Activated CD4-positive, alpha-beta memory T cell treated with anti-CD3 and anti-CD28 coated beads, Interleukin-2, amount 10 ng/mL, durations not matched to agents 7 days and 5 days (primary cell): ENCODE results near the gene SATB2. TPM values are rescaled to one million over a fixed set of nuclear protein-coding genes. Genes with fewer than 3 reads are reported as not detected.

Experiments used
- CTCF ChIA-PET: fragments of 350-600 bp; sonication (Branson Sonifier 250); formaldehyde crosslinking; loops from one replicate; lab custom pipeline; 2021; ENCODE audit warnings: antibody characterized with exemption, inconsistent platforms; lab: Charles Lee
- POLR2A ChIA-PET: fragments of 350-600 bp; sonication (Branson Sonifier 250); formaldehyde crosslinking; loops from one replicate; lab custom pipeline; 2021; ENCODE audit warnings: antibody characterized with exemption; lab: Charles Lee
- DNase-seq: peaks from one replicate; pipeline ENCODE4 v3.0.0-alpha.2; 2020
- H3K27ac Mint-ChIP-seq: one replicate; pipeline ENCODE4 v1.8.0; 2021; ENCODE audit warnings: mild to moderate bottlenecking, mixed read lengths
- H3K27me3 Mint-ChIP-seq: one replicate; pipeline ENCODE4 v1.8.0; 2021; ENCODE audit warnings: mixed read lengths
- H3K36me3 Mint-ChIP-seq: one replicate; pipeline ENCODE4 v1.8.0; 2021; ENCODE audit warnings: low read depth, mixed read lengths
- H3K4me1 Mint-ChIP-seq: one replicate; pipeline ENCODE4 v1.8.0; 2021; ENCODE audit warnings: mixed read lengths
- H3K4me3 Mint-ChIP-seq: one replicate; pipeline ENCODE4 v1.8.0; 2021; ENCODE audit warnings: mild to moderate bottlenecking, mixed read lengths
- H3K9me3 Mint-ChIP-seq: one replicate; pipeline ENCODE4 v1.8.0; 2021; ENCODE audit warnings: mixed read lengths
- total RNA-seq, 2 experiments: library from RNA; stranded (reverse); gene quantifications; one replicate each; pipeline ENCODE4 v1.2.3, GENCODE V29; 2021

Gene SATB2
- total RNA-seq, 2 experiments from 2014 or later = 0.13 to 0.18 TPM

- Mint-ChIP-seq H3K4me1 (peaks cover 23% of the 10 kb centered on the region), H3K27me3 (peaks cover 73% of the 10 kb centered on the region), H3K9me3 (no peaks in the 10 kb centered on the region), H3K36me3 (peaks cover 16% of the 10 kb centered on the region), H3K4me3 (peak overlapping the region; percentile 44), H3K27ac (no peak overlapping the region)
- peak; percentile 56 for DNase-seq
- POLR2A ChIA-PET = no interaction called here
- CTCF ChIA-PET = no interaction called here
Measured at GRCh38 chr2:199462956-199463692, 5.4 kb upstream of the SATB2 start.

GRCh38 chr2:199462347-199462955 lies 4.7 kb upstream of the SATB2 start:
- Mint-ChIP-seq H3K4me3 (peak overlapping the region; percentile 39), H3K9me3 (no peaks in the 10 kb centered on the region), H3K27me3 (peaks cover 70% of the 10 kb centered on the region), H3K4me1 (peaks cover 27% of the 10 kb centered on the region), H3K27ac (no peak overlapping the region), H3K36me3 (peaks cover 16% of the 10 kb centered on the region)
- ChIA-PET CTCF (no interaction called here), POLR2A (no interaction called here)
- DNase-seq = no peak

GRCh38 chr2:199461711-199462346 lies 4.1 kb upstream of the SATB2 start:
- Mint-ChIP-seq H3K4me3 (no peak overlapping the region), H3K4me1 (peaks cover 32% of the 10 kb centered on the region), H3K36me3 (peaks cover 19% of the 10 kb centered on the region), H3K27me3 (peaks cover 70% of the 10 kb centered on the region), H3K9me3 (no peaks in the 10 kb centered on the region), H3K27ac (no peak overlapping the region)
- no peak for DNase-seq
- CTCF ChIA-PET = no interaction called here
- POLR2A ChIA-PET = no interaction called here

GRCh38 chr2:199460846-199461710 lies 3.3 kb upstream of the SATB2 start:
- Mint-ChIP-seq H3K27me3 (peaks cover 68% of the 10 kb centered on the region), H3K4me3 (no peak overlapping the region), H3K27ac (no peak overlapping the region), H3K9me3 (no peaks in the 10 kb centered on the region), H3K36me3 (peaks cover 19% of the 10 kb centered on the region), H3K4me1 (peaks cover 34% of the 10 kb centered on the region)
- ChIA-PET POLR2A (no interaction called here), CTCF (interaction anchor here (1.3 kb wide), 1 partner anchor 9 kb away, joined by 4 read pairs; no protein-coding TSS in a partner anchor)
- no peak for DNase-seq

- Mint-ChIP-seq H3K9me3 (no peaks in the 10 kb centered on the region), H3K4me3 (peak overlapping the region; percentile 82), H3K36me3 (peaks cover 19% of the 10 kb centered on the region), H3K27me3 (peaks cover 66% of the 10 kb centered on the region), H3K27ac (peak overlapping the region; percentile 56), H3K4me1 (peaks cover 34% of the 10 kb centered on the region)
- no peak for DNase-seq
- ChIA-PET POLR2A (no interaction called here), CTCF (interaction anchor here (1.3 to 1.5 kb wide), 2 partner anchors 10 to 1146 kb away, joined by 3 to 4 read pairs; no protein-coding TSS in a partner anchor)
Measured at GRCh38 chr2:199460101-199460671, 2.4 kb upstream of the SATB2 start.

GRCh38 chr2:199459286-199460100 lies 1.8 kb upstream of the SATB2 start:
- Mint-ChIP-seq H3K36me3 (peaks cover 16% of the 10 kb centered on the region), H3K27ac (peak overlapping the region; percentile 56), H3K4me3 (peak overlapping the region; percentile 82), H3K4me1 (peaks cover 32% of the 10 kb centered on the region), H3K9me3 (no peaks in the 10 kb centered on the region), H3K27me3 (peaks cover 64% of the 10 kb centered on the region)
- ChIA-PET CTCF (interaction anchor here (1.3 to 1.5 kb wide), 2 partner anchors 10 to 1145 kb away, joined by 3 to 4 read pairs; no protein-coding TSS in a partner anchor), POLR2A (interaction anchor here (0.8 kb wide), 1 partner anchor 9 kb away, joined by 3 read pairs; no protein-coding TSS in a partner anchor)
- DNase-seq = peak; percentile 61

GRCh38 chr2:199458806-199459285 lies 1.1 kb upstream of the SATB2 start:
- POLR2A ChIA-PET = interaction anchor here (0.6 to 0.8 kb wide), 2 partner anchors 10 to 1145 kb away, joined by 3 read pairs; no protein-coding TSS in a partner anchor
- Mint-ChIP-seq H3K4me3 (peak overlapping the region; percentile 50), H3K36me3 (peaks cover 16% of the 10 kb centered on the region), H3K4me1 (peaks cover 32% of the 10 kb centered on the region), H3K27ac (no peak overlapping the region), H3K27me3 (peaks cover 66% of the 10 kb centered on the region), H3K9me3 (no peaks in the 10 kb centered on the region)
- CTCF ChIA-PET = interaction anchor here (1.5 kb wide), 1 partner anchor 1144 kb away, joined by 3 read pairs; no protein-coding TSS in a partner anchor
- no peak for DNase-seq

- ChIA-PET CTCF (interaction anchor here (1.2 kb wide), 1 partner anchor 12 kb away, joined by 3 read pairs; no protein-coding TSS in a partner anchor), POLR2A (interaction anchor here (0.6 to 0.8 kb wide), 2 partner anchors 10 to 1145 kb away, joined by 3 read pairs; no protein-coding TSS in a partner anchor)
- H3K36me3 Mint-ChIP-seq = peaks cover 16% of the 10 kb centered on the region
- no peak for DNase-seq
- H3K4me3 Mint-ChIP-seq = peak overlapping the region; percentile 59
- no peaks in the 10 kb centered on the region for H3K9me3 Mint-ChIP-seq
- peaks cover 64% of the 10 kb centered on the region for H3K27me3 Mint-ChIP-seq
- H3K27ac Mint-ChIP-seq = no peak overlapping the region
- peaks cover 30% of the 10 kb centered on the region for H3K4me1 Mint-ChIP-seq
Measured at GRCh38 chr2:199458009-199458805, 468 bp upstream of the SATB2 start.

GRCh38 chr2:199456383-199457146 lies 1.2 kb downstream of the SATB2 start:
- peaks cover 60% of the 10 kb centered on the region for H3K27me3 Mint-ChIP-seq
- POLR2A ChIA-PET = no interaction called here
- H3K4me3 Mint-ChIP-seq = no peak overlapping the region

More at GRCh38 chr2:199456383-199457146, 1.2 kb downstream of the SATB2 start:
- Mint-ChIP-seq H3K27ac (no peak overlapping the region), H3K9me3 (no peaks in the 10 kb centered on the region), H3K4me1 (peaks cover 28% of the 10 kb centered on the region), H3K36me3 (peaks cover 16% of the 10 kb centered on the region)
- CTCF ChIA-PET = no interaction called here
- no peak for DNase-seq
